HG03565 (cell line): Measurements from ENCODE around the gene PTBP3.
"Not testable (repeated sequence)": the region's sequence is repeated elsewhere in the genome, so short reads cannot be mapped to it uniquely, and the experiment has no call there.

Source experiments
- ATAC-seq: cut with Tn5 transposase; IDR thresholded peaks from one replicate; pipeline ENCODE4 v1.9.1; 2021; ENCODE audit warnings: mild to moderate bottlenecking, moderate library complexity; ENCODE audit not compliant: unreplicated experiment

PTBP3 gene

GRCh38 chr9:112323378-112323854 is 10.0 kb downstream of the PTBP3 start:
- no peak for ATAC-seq

- no peak for ATAC-seq
Observed at GRCh38 chr9:112322701-112323377, 10.6 kb downstream of the PTBP3 start.

GRCh38 chr9:112316258-112316943 is 17.0 kb downstream of the PTBP3 start:
- ATAC-seq, result no peak

GRCh38 chr9:112315331-112316257 is 17.8 kb downstream of the PTBP3 start:
- ATAC-seq, result no peak

- no peak for ATAC-seq
Observed at GRCh38 chr9:112312139-112312538, 21.3 kb downstream of the PTBP3 start.

- ATAC-seq, result no peak
Observed at GRCh38 chr9:112311497-112311896, 21.9 kb downstream of the PTBP3 start.

- no peak for ATAC-seq
Observed at GRCh38 chr9:112310826-112311225, 22.6 kb downstream of the PTBP3 start.

- ATAC-seq, result no peak
Observed at GRCh38 chr9:112308588-112308987, 24.8 kb downstream of the PTBP3 start.

- no peak for ATAC-seq
Observed at GRCh38 chr9:112301420-112301819, 32.0 kb downstream of the PTBP3 start.

- ATAC-seq, result no peak
Observed at GRCh38 chr9:112299514-112299913, 33.9 kb downstream of the PTBP3 start.

GRCh38 chr9:112296929-112297328 is 36.5 kb downstream of the PTBP3 start:
- ATAC-seq, result no peak

- ATAC-seq, result no peak
Observed at GRCh38 chr9:112295174-112295573, 38.2 kb downstream of the PTBP3 start.

- ATAC-seq, result no peak
Observed at GRCh38 chr9:112288029-112288428, 45.4 kb downstream of the PTBP3 start.

GRCh38 chr9:112286926-112287325 is 46.5 kb downstream of the PTBP3 start:
- ATAC-seq, result no peak

GRCh38 chr9:112285056-112285455 is 48.4 kb downstream of the PTBP3 start:
- no peak for ATAC-seq

GRCh38 chr9:112283582-112284253 is 49.7 kb downstream of the PTBP3 start:
- ATAC-seq, result no peak

GRCh38 chr9:112282841-112283240 is 50.6 kb downstream of the PTBP3 start:
- not testable (repeated sequence) for ATAC-seq

GRCh38 chr9:112280904-112281303 is 52.5 kb downstream of the PTBP3 start:
- no peak for ATAC-seq

- ATAC-seq, result no peak
Observed at GRCh38 chr9:112279501-112279900, 53.9 kb downstream of the PTBP3 start.

GRCh38 chr9:112278152-112278551 is 55.3 kb downstream of the PTBP3 start:
- ATAC-seq, result no peak

GRCh38 chr9:112274600-112274999 is 58.8 kb downstream of the PTBP3 start:
- ATAC-seq, result no peak
